AG09319 (cell line): ENCODE results near the gene PRIM1.

Experiments used
- DNase-seq: peaks from one replicate; pipeline ENCODE4 v3.0.0-alpha.2; 2010; ENCODE audit warnings: low read depth; ENCODE audit errors: extremely low read depth
- CTCF ChIP-seq: IDR thresholded peaks from 2 replicates; pipeline ENCODE4 v1.5.1; 2011; ENCODE audit warnings: low read depth, mild to moderate bottlenecking, inconsistent platforms, low read length, moderate library complexity

Gene PRIM1

GRCh38 chr12:56769868-56770267, 17.7 kb upstream of the PRIM1 start:
- no peak for DNase-seq
- no peak for TF ChIP-seq CTCF

GRCh38 chr12:56768424-56768823, 16.3 kb upstream of the PRIM1 start:
- TF ChIP-seq CTCF = no peak
- DNase-seq = no peak

GRCh38 chr12:56766535-56766934, 14.4 kb upstream of the PRIM1 start:
- DNase-seq = no peak
- TF ChIP-seq CTCF = no peak

GRCh38 chr12:56763753-56764657, 11.9 kb upstream of the PRIM1 start:
- no peak for DNase-seq
- no peak for TF ChIP-seq CTCF

- no peak for DNase-seq
- TF ChIP-seq CTCF = no peak
Observed at GRCh38 chr12:56761812-56762211, 9.7 kb upstream of the PRIM1 start.

GRCh38 chr12:56760460-56760859, 8.3 kb upstream of the PRIM1 start:
- no peak for TF ChIP-seq CTCF
- DNase-seq = no peak

- no peak for DNase-seq
- no peak for TF ChIP-seq CTCF
Observed at GRCh38 chr12:56759263-56759908, 7.3 kb upstream of the PRIM1 start.
